ENCODE results near the gene TMC6. TPM values are rescaled to one million over a fixed set of nuclear protein-coding genes. Genes with fewer than 3 reads are reported as not detected.
"Not testable (repeated sequence)": the region's sequence is repeated elsewhere in the genome, so short reads cannot be mapped to it uniquely, and the experiment has no call there.

TMC6 gene
- total and polyA plus RNA-seq, 2 experiments from 2014 or later = 50.0 to 72.2 TPM

DNA sequence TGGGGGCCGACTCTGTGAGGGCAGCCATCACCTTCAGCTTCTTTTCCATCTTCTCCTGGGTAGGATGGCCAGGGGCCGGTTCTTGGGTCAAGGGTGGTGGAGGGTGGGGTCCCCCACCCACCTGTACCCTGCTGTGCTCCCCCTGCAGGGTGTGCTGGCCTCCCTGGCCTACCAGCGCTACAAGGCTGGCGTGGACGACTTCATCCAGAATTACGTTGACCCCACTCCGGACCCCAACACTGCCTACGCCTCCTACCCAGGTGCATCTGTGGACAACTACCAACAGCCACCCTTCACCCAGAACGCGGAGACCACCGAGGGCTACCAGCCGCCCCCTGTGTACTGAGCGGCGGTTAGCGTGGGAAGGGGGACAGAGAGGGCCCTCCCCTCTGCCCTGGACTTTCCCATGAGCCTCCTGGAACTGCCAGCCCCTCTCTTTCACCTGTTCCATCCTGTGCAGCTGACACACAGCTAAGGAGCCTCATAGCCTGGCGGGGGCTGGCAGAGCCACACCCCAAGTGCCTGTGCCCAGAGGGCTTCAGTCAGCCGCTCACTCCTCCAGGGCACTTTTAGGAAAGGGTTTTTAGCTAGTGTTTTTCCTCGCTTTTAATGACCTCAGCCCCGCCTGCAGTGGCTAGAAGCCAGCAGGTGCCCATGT, 43.2 kb upstream of the TMC6 start:
- H3K4me3 ChIP-seq; H3K9me3 Mint-ChIP-seq; H3K9me2 ChIP-seq (ENCODE audit: insufficient read depth); H2AFZ ChIP-seq; H3K36me3 ChIP-seq (ENCODE audit: insufficient read depth); H3K27ac ChIP-seq (ENCODE audit: low read depth); ATAC-seq; DNase-seq (ENCODE audit: low spot score); H3K4me2 ChIP-seq; H3K79me2 ChIP-seq (replicated peaks; ENCODE audit: insufficient read depth); H3K27me3 ChIP-seq (ENCODE audit: insufficient read depth); H4K20me1 ChIP-seq (replicated peaks; ENCODE audit: insufficient read depth): not testable (repeated sequence)
- Mint-ChIP-seq H3K27ac (0 out of 2 replicates have a peak overlapping the region, but pooled peaks have one; percentile 78), H3K36me3 (ENCODE audit: low read depth) (peaks cover 41% of the 10 kb centered on the region), H3K4me1 (peaks cover 50% of the 10 kb centered on the region), H3K4me3 (peak overlapping the region; percentile 7; the same call in 1 of the 3 replicates), H3K27me3 (ENCODE audit: insufficient read depth, low read depth, poor library complexity) (peaks cover 31% of the 10 kb centered on the region)
- H3F3A ChIP-seq (replicated peaks; ENCODE audit: low read depth) = peaks cover 16% of the 10 kb centered on the region; the same call in 1 of the 2 replicates
- peaks cover 21% of the 10 kb centered on the region for H3K4me1 ChIP-seq (ENCODE audit: insufficient read depth)
- TF ChIP-seq POLR2AphosphoS5 (IDR thresholded peaks at IDR 0.05; ENCODE audit: low read depth) = peak; percentile 30; the same call in 1 of the 2 replicates

DNA sequence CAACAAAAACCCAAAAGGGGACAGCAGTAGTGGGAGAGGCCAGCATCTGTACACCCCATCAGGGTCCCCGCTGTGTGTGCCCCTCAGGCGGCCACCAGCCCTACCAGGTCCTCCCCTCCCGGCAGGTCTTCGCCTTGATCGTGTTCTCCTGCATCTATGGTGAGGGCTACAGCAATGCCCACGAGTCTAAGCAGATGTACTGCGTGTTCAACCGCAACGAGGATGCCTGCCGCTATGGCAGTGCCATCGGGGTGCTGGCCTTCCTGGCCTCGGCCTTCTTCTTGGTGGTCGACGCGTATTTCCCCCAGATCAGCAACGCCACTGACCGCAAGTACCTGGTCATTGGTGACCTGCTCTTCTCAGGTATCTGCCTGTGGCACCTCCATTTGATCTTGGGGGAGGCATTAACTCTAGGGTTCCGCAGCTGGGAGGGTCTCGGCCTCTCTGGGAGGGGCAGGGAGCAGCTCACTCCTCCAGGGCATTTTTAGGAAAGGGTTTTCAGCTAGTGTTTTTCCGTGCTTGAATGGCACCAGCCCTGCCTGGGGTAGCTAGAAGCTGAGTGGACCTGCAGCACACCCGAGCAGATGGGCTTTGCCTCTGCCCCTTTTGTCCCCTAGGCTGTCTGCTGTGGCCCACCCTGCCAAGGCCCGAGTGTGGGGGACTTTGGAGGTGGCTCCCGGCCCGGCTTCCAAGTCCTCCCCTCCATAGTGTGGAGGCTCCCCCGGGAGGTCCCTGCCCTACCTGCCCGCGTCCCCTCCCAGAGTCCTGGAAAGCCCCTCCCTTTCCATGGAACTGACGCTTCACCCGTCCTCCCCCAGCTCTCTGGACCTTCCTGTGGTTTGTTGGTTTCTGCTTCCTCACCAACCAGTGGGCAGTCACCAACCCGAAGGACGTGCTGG, 42.4 kb upstream of the TMC6 start:
- H3K79me2 ChIP-seq (replicated peaks; ENCODE audit: insufficient read depth) = no peaks in the 10 kb centered on the region
- no peak overlapping the region for H3K27ac ChIP-seq (ENCODE audit: low read depth)
- no peaks in the 10 kb centered on the region for H3K9me2 ChIP-seq (ENCODE audit: insufficient read depth)
- H3K36me3 Mint-ChIP-seq (ENCODE audit: low read depth) = peaks cover 39% of the 10 kb centered on the region
- no peak overlapping the region for H3K4me2 ChIP-seq
- peaks cover 34% of the 10 kb centered on the region for H3K27me3 Mint-ChIP-seq (ENCODE audit: insufficient read depth, low read depth, poor library complexity)
- TF ChIP-seq CREB1 (CRISPR knock-in tag; IDR thresholded peaks at IDR 0.05; ENCODE audit: low read depth) = no peak
- no peak for DNase-seq (ENCODE audit: low spot score)
- peaks cover 18% of the 10 kb centered on the region for H3K4me1 ChIP-seq (ENCODE audit: insufficient read depth)
- H3K36me3 ChIP-seq (ENCODE audit: insufficient read depth) = no peaks in the 10 kb centered on the region
- peaks cover 46% of the 10 kb centered on the region for H3K4me1 Mint-ChIP-seq
- H4K20me1 ChIP-seq (replicated peaks; ENCODE audit: insufficient read depth) = peaks cover 4% of the 10 kb centered on the region; the same call in 1 of the 2 replicates
- no peak for ATAC-seq
- H3K27me3 ChIP-seq (ENCODE audit: insufficient read depth) = no peaks in the 10 kb centered on the region
- no peaks in the 10 kb centered on the region; the same call in 1 of the 3 replicates for H3K9me3 Mint-ChIP-seq
- H3F3A ChIP-seq (replicated peaks; ENCODE audit: low read depth) = peaks cover 12% of the 10 kb centered on the region; the same call in 1 of the 2 replicates
- no peak overlapping the region for H2AFZ ChIP-seq
- no peak overlapping the region for H3K4me3 ChIP-seq
- no peak overlapping the region; the same call in 2 of the 3 replicates for H3K4me3 Mint-ChIP-seq
- H3K27ac Mint-ChIP-seq = no peak overlapping the region; the same call in 1 of the 2 replicates

GRCh38 chr17:78168903-78169793, 40.6 kb upstream of the TMC6 start:
- Histone ChIP-seq H3K9me2 (ENCODE audit: insufficient read depth) (no peaks in the 10 kb centered on the region), H3K27ac (ENCODE audit: low read depth) (no peak overlapping the region), H3K79me2 (replicated peaks; ENCODE audit: insufficient read depth) (no peaks in the 10 kb centered on the region), H3K4me3 (peak overlapping the region; percentile 65), H2AFZ (no peak overlapping the region), H4K20me1 (replicated peaks; ENCODE audit: insufficient read depth) (peaks cover 3% of the 10 kb centered on the region; the same call in 1 of the 2 replicates), H3K36me3 (ENCODE audit: insufficient read depth) (no peaks in the 10 kb centered on the region), H3K4me1 (ENCODE audit: insufficient read depth) (peaks cover 18% of the 10 kb centered on the region), H3K27me3 (ENCODE audit: insufficient read depth) (no peaks in the 10 kb centered on the region), H3K4me2 (peak overlapping the region; percentile 80), H3F3A (replicated peaks; ENCODE audit: low read depth) (peaks cover 12% of the 10 kb centered on the region; the same call in 1 of the 2 replicates)
- peak; percentile 83 for DNase-seq (ENCODE audit: low spot score)
- H3K27me3 Mint-ChIP-seq (ENCODE audit: insufficient read depth, low read depth, poor library complexity) = peaks cover 33% of the 10 kb centered on the region
- H3K9me3 Mint-ChIP-seq = no peaks in the 10 kb centered on the region; the same call in 2 of the 3 replicates
- H3K4me1 Mint-ChIP-seq = peaks cover 33% of the 10 kb centered on the region
- peaks cover 22% of the 10 kb centered on the region for H3K36me3 Mint-ChIP-seq (ENCODE audit: low read depth)
- H3K27ac Mint-ChIP-seq = no peak overlapping the region
- peak; percentile 59 for ATAC-seq
- peak overlapping the region; percentile 70 for H3K4me3 Mint-ChIP-seq
- no peak for TF ChIP-seq ZNF331 (CRISPR knock-in tag; IDR thresholded peaks at IDR 0.05; ENCODE audit: low read depth)
- no peak for TF ChIP-seq ETS1 (IDR thresholded peaks at IDR 0.05)
- no peak for TF ChIP-seq JUNB (IDR thresholded peaks at IDR 0.05; ENCODE audit: unreplicated experiment)
- TF ChIP-seq ZNF114 (CRISPR knock-in tag; IDR thresholded peaks at IDR 0.05) = no peak
- TF ChIP-seq EZH2 (IDR thresholded peaks at IDR 0.05; ENCODE audit: low read depth, unreplicated experiment) = no peak
- TF ChIP-seq REST (IDR thresholded peaks at IDR 0.05; ENCODE audit: unreplicated experiment) = no peak
